Skeletal muscle satellite cell (primary cell): Measurements from ENCODE around the gene SMYD3.
A peak's percentile ranks its signal among the peaks of the same experiment; 100 is the strongest.
"Not testable (repeated sequence)": the region's sequence is repeated elsewhere in the genome, so short reads cannot be mapped to it uniquely, and the experiment has no call there.

Experiments used
- H3K27me3 ChIP-seq: 2 replicates; pipeline ENCODE4 v1.7.0; 2013; ENCODE audit warnings: low read length; ENCODE audit not compliant: control insufficient read depth, insufficient read depth
- H3K36me3 ChIP-seq: 2 replicates; pipeline ENCODE4 v1.7.0; 2013; ENCODE audit warnings: mild to moderate bottlenecking, control low read depth, low read length; ENCODE audit not compliant: insufficient read depth
- H3K4me1 ChIP-seq: 2 replicates; pipeline ENCODE4 v1.7.0; 2013; ENCODE audit warnings: low read length; ENCODE audit not compliant: control insufficient read depth, insufficient read depth
- H3K4me2 ChIP-seq: 2 replicates; pipeline ENCODE4 v1.7.0; 2013; ENCODE audit warnings: mild to moderate bottlenecking, low read length
- H3K4me3 ChIP-seq: 2 replicates; pipeline ENCODE4 v1.7.0; 2013; ENCODE audit warnings: low read length
- H3K9ac ChIP-seq: 2 replicates; pipeline ENCODE4 v1.7.0; 2013; ENCODE audit warnings: mild to moderate bottlenecking, low read depth, low read length, moderate library complexity
- H3K9me3 ChIP-seq: replicated peaks from 2 replicates; pipeline ENCODE4 v1.7.0; 2013; ENCODE audit warnings: mild to moderate bottlenecking, control low read depth, low read length

Gene SMYD3

GRCh38 chr1:245823408-245824147, 683.5 kb downstream of the SMYD3 start:
- H3K4me1 ChIP-seq = peaks cover 11% of the 10 kb centered on the region
- H3K27me3 ChIP-seq = no peaks in the 10 kb centered on the region
- no peaks in the 10 kb centered on the region for H3K36me3 ChIP-seq
- no peak overlapping the region for H3K4me3 ChIP-seq
- no peak overlapping the region for H3K9ac ChIP-seq
- H3K4me2 ChIP-seq = peak overlapping the region; percentile 26
- H3K9me3 ChIP-seq = no peaks in the 10 kb centered on the region

DNA sequence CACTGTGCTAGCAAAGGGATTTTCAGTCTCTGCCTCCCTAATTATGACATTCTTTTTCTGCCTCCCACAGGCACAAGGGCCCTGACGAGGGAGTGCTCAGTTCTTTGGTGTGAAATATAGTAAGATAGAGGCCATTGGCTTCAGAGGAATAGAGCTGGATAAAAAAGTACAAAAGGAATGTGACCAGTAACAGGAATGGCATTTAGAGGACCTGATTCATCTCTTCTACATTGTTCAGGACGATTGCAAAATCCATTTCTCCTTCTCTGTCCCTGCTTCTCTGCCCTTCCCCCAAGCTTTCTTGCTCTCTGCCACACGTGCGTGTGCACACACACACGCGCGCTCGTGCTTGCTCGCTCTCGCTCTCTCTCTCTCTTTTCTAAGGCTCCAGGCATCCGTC, 684.1 kb downstream of the SMYD3 start:
- Histone ChIP-seq H3K9me3 (no peaks in the 10 kb centered on the region), H3K4me2 (peak overlapping the region; percentile 61), H3K36me3 (no peaks in the 10 kb centered on the region), H3K4me1 (peaks cover 11% of the 10 kb centered on the region), H3K4me3 (no peak overlapping the region), H3K27me3 (no peaks in the 10 kb centered on the region), H3K9ac (peak overlapping the region; percentile 72)

GRCh38 chr1:245818363-245818762, 688.7 kb downstream of the SMYD3 start:
- H3K4me3 ChIP-seq, H3K4me1 ChIP-seq, H3K9me3 ChIP-seq, H3K4me2 ChIP-seq, H3K36me3 ChIP-seq, H3K9ac ChIP-seq, H3K27me3 ChIP-seq: not testable (repeated sequence)

DNA sequence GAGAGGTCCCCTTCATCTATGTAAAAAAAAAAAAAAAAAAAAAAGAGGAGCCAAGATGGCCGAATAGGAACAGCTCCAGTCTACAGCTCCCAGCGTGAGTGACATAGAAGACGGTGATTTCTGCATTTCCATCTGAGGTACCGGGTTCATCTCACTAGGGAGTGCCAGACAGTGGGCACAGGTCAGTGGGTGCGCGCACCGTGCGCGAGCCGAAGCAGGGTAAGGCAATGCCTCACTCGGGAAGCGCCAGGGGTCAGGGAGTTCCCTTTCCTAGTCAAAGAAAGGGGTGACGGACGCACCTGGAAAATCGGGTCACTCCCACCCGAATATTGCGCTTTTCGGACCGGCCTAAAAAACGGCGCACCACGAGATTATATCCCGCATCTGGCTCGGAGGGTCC, 690.6 kb downstream of the SMYD3 start:
- H3K9me3 ChIP-seq, H3K4me1 ChIP-seq, H3K36me3 ChIP-seq, H3K4me2 ChIP-seq, H3K9ac ChIP-seq, H3K27me3 ChIP-seq, H3K4me3 ChIP-seq: not testable (repeated sequence)

GRCh38 chr1:245814651-245815050, 692.4 kb downstream of the SMYD3 start:
- Histone ChIP-seq H3K9me3 (no peaks in the 10 kb centered on the region), H3K4me1 (no peaks in the 10 kb centered on the region), H3K9ac (no peak overlapping the region), H3K4me3 (no peak overlapping the region), H3K36me3 (no peaks in the 10 kb centered on the region), H3K27me3 (no peaks in the 10 kb centered on the region), H3K4me2 (no peak overlapping the region)

DNA sequence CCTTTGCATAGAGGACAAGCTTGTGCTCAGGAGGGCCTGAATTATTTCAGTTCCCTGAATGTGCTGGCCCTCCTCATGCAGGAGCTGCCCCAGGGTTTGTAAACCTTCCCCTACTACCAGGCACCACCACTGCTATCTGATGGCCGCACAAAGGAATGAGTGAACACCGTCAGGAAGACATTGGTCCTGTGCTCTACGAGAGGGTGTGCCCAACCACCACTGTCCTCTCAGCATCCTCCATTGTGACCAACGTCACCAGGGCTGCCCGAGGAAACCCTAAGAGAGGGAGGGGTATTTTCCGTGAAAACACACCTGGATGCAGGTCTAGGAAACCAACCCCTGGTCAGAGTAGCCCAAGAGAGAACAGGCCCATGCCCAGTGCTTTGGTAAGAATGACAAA, 694.8 kb downstream of the SMYD3 start:
- no peak overlapping the region for H3K4me3 ChIP-seq
- H3K9ac ChIP-seq = no peak overlapping the region
- H3K4me2 ChIP-seq = no peak overlapping the region
- H3K9me3 ChIP-seq = no peaks in the 10 kb centered on the region
- peaks cover 1% of the 10 kb centered on the region for H3K4me1 ChIP-seq
- H3K27me3 ChIP-seq = no peaks in the 10 kb centered on the region
- no peaks in the 10 kb centered on the region for H3K36me3 ChIP-seq

- Histone ChIP-seq H3K4me1 (peaks cover 6% of the 10 kb centered on the region), H3K36me3 (no peaks in the 10 kb centered on the region), H3K27me3 (no peaks in the 10 kb centered on the region), H3K4me2 (no peak overlapping the region), H3K9me3 (no peaks in the 10 kb centered on the region), H3K9ac (no peak overlapping the region), H3K4me3 (no peak overlapping the region)
These were observed 696.2 kb downstream of the SMYD3 start for GRCh38 chr1:245810789-245811337.

GRCh38 chr1:245810181-245810769, 696.8 kb downstream of the SMYD3 start:
- Histone ChIP-seq H3K4me3 (no peak overlapping the region), H3K9me3 (no peaks in the 10 kb centered on the region), H3K4me2 (no peak overlapping the region), H3K36me3 (no peaks in the 10 kb centered on the region), H3K4me1 (peaks cover 6% of the 10 kb centered on the region), H3K9ac (no peak overlapping the region), H3K27me3 (no peaks in the 10 kb centered on the region)

DNA sequence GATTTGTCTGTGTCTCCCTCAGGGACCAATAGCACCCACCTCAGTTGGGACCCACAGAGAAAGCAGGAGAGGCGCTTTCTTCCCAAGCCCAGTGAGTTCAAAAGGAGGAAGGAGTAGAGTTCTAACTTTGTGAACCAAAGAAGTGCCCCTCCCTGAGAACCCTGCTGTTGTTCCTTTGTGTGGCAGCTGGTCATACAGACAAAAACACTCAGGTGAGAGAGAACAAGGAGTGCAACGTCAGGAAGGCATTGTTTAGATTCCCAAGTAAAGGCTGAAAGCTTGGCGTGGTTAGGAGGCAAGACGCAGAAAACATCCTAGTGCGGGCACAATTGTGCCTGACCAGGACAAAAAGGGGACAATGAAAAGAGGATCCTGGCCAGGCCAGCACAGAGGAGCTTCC, 697.7 kb downstream of the SMYD3 start:
- no peak overlapping the region for H3K4me3 ChIP-seq
- peaks cover 6% of the 10 kb centered on the region for H3K4me1 ChIP-seq
- no peak overlapping the region for H3K9ac ChIP-seq
- H3K36me3 ChIP-seq = no peaks in the 10 kb centered on the region
- H3K9me3 ChIP-seq = no peaks in the 10 kb centered on the region
- H3K27me3 ChIP-seq = no peaks in the 10 kb centered on the region
- H3K4me2 ChIP-seq = no peak overlapping the region

DNA sequence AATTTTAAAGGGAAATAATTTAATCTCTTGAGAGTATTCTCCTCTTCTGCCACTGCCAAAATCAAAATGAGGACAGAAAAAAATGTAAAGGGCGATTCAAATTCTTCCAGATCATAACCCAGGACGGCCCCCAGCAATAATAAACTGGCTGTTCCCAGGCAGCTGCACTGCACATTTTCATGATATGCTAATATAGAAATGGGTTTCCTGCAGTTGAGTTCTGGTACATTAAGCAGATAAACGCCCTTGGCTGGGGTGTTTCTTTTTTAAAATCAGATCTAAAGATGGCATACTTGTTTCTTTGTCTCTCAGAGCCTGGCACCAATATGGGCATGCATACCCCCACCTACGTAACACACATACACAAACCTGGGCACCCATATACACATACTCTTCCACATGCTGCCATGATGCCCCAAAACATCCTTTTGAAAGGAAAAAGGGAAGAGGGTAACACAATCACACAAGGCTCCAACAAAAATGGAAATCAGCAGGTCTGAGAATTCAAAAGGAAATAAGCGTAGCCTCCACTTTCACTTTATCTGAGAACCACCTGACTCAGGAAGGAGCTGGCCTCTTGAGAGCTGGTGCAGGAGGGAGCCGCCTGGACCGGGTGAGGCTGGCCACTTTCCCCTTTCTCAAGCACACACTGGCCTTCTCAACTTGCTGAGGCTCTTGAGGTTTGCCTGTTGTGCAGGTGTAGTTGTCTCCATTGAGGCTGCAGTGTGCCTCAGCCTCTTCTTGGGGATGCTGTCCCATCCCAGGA, 698.9 kb downstream of the SMYD3 start:
- Histone ChIP-seq H3K4me2 (no peak overlapping the region), H3K4me1 (peaks cover 6% of the 10 kb centered on the region), H3K27me3 (no peaks in the 10 kb centered on the region), H3K36me3 (no peaks in the 10 kb centered on the region), H3K9me3 (no peaks in the 10 kb centered on the region), H3K9ac (no peak overlapping the region), H3K4me3 (no peak overlapping the region)

DNA sequence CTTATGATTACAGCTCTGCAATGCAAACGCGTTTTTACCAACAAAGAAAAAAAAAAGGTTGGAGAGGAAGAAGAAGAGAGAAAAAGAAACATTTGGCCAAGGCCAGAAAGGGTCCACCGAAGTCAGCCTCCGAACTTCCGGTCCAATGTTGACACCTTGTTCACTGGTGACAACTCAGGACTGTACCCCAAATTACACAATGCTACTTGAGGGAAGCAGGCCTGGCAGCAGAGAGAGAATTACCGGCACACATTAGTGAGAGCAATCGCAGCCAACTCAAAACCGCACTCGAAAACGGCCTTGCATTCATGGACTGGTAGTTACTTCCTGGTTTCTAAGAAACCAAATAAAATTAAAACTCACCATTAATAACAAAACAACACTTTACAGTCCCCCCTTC, 699.8 kb downstream of the SMYD3 start:
- Histone ChIP-seq H3K9ac (no peak overlapping the region), H3K9me3 (no peaks in the 10 kb centered on the region)

More for the DNA sequence above, 699.8 kb downstream of the SMYD3 start:
- H3K27me3 ChIP-seq = no peaks in the 10 kb centered on the region
- no peak overlapping the region for H3K4me2 ChIP-seq
- H3K4me1 ChIP-seq = peaks cover 6% of the 10 kb centered on the region
- H3K4me3 ChIP-seq = no peak overlapping the region
- H3K36me3 ChIP-seq = no peaks in the 10 kb centered on the region
